Cerebellar cortex (tissue), 1 donor: ENCODE data around the gene CHSY3.
"Not testable (repeated sequence)": the region's sequence is repeated elsewhere in the genome, so short reads cannot be mapped to it uniquely, and the experiment has no call there.

ENCODE experiments used
- DNase-seq: peaks from one replicate; pipeline ENCODE4 v3.0.0-alpha.2; 2015; ENCODE audit warnings: low spot score

Gene CHSY3

DNA sequence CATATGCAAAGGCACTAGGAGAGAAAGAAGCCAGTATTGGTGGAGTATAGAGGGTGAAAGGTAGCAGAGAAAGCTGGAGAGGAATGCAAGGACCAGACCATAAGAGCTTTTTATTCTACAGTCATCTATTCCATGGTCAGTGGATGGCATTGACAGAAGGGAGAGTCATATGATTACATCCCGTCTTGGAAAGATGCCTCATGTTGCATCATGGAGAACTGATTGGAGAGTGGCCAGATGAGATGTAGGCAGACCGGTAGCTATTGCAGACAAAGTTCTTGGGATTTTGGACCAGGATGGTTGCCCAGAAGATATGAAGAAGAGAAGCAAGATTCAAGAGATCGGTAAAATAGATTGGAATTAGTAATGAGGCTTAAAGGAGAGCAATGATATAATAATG, 260.7 kb downstream of the CHSY3 start:
- DNase-seq = no peak

DNA sequence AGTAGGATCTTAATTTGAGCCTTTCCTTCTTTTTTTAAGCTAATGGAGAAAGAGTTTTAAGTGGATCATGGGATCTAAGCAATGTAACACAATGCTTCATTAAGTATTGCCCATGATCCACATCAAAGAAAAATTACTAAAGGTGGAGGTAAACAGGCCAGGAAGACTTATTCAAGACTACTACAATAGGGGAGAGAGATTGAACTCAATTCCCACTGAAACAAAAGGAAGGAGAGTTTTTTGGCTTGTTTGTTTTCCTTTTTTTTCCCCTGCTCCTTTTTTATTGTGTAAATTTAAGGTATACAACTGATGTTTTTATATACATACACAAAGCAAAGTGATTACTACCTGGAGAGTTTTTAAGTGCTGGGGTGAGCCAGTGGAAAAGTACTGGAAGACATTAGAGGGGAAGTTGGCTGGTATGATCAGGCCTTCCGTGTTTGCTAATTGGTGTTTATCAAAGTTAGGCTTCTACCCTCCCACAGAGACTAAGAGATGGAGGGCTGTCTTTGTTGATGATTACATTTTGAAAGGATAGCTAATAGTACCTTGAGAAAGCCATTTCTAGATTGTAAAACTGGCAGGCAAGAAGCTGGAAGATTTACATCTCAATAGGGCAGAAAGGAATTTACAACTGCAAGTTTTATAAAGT, 262.7 kb downstream of the CHSY3 start:
- no peak for DNase-seq

DNA sequence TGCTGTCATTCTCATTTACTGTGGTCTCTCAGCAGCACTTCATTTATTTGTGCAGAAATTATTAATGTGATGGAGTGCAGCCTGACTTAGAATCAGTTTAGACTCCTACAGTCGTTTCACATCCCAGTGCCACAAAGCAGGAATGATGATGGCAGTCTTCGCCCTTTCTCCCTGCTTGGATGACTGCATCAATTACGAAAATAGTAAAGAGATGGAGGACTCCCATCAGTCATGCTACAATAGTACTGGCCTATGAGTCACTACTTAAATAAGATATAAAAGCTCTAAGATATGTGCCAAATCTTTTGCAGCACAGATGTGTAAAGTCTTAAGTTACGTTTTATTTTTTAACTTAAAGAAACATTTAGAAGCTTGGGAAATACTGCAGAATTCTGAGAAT, 263.9 kb downstream of the CHSY3 start:
- no peak for DNase-seq

DNA sequence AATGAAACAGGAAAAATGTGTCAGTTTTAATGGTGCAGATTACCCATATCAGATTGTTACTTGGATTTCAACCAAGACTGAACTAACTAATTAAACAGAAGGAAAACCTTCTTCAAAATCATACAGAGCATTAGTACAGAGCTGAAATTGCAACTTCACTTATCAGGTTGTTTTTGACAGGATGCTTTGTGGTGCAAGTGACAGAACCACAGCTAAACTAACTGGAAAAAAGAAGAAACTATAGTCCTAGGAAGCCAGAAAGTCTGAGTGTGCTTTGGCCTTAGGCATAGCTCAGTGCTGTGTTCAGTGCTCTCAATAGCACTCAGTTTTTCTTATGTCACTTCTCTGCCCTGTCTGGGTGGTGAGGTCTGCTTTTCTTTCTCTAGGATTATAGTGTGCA, 267.4 kb downstream of the CHSY3 start:
- no peak for DNase-seq

DNA sequence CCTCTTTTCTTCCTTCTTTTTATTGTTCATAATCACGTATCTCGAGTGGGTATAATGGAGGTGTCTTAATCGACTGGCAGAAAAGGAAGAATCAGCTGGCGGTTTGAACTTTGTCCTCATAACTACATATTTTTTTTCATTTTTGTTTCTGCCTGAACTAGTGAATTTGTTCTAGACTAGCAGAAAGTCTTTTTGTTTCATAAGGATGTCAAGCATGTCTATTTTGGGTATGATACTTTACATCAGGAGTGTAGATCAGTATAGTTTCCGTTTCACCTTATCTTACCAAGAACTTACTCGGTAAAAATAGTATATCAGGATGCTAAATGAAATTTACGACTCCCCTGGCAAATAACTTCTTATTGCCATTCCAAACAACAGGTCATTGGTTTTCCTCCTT, 278.9 kb downstream of the CHSY3 start:
- no peak for DNase-seq

DNA sequence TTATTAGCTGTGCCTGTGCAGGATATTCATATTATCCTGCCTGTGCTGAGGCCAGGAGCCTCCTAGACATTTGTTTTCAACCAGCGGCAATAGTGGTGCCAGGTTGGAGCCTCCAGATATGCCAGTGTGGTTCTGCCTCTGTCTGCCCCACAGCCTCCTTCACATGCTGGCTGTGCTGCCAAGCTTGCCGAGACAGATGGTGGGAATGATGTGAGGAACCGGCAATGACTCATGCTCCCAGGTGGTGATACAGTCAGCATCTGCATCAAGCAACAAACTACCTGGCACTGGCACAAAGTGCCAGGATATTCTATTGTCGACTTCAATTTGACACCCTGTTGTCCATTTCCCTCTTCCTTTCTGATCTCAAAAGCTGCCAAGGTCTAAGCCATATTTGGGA, 285.7 kb downstream of the CHSY3 start:
- no peak for DNase-seq

DNA sequence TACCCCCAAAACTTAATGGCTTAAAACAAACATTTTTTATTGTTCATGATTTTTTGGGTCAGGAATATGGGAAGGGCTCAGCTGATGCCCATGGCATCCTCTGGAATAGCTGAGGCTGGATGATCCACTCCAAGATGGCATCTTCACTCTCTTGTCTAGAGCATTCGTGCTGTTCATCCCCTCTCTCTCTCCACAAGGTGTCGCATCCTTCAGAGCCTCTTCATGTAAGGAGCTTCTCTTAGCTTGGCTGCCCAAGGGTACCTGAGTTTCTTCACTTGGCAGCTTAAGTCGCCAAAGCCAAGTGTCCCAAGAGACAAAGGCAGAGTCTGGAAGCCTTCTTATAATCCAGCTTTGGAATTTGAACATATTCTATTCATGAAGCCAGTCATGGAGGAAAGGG, 294.7 kb downstream of the CHSY3 start:
- DNase-seq = peak; percentile 19

DNA sequence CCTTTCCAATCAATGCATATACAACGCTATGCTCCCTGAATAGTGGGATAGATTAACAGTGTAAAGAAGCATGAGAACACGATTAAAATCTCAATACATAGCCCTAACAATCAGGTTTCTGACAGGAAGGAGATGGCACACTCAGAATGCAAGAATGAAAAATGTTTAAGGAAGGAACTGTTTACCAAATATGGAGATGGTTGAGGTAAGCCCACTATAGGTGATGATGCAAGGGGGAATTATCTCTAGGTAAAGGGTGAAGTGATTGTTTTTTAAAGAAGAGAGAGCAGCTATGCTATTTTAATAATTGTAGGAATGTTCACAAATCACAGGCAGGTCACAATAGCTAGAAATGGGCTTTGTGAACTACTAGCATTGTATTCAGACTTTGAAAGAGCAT, 302.4 kb downstream of the CHSY3 start:
- no peak for DNase-seq

DNA sequence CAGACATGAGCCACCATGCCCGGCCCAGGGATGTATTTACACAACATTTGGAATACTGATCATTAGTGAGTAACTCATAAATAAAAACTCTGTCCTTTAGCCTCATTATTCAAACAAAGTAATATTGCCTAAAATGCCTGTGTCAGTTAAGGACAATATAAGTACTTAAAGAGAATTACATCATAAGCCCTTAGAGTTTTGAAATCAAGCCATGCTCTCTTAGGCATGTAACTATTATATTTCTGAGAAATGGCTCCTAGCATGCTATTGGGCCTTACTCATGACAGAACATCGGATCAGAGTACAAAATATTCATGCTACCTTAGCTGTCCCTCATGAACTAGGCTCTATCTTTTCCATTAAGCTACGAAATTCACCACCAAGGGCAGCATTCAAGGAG, 309.3 kb downstream of the CHSY3 start:
- DNase-seq = no peak

DNA sequence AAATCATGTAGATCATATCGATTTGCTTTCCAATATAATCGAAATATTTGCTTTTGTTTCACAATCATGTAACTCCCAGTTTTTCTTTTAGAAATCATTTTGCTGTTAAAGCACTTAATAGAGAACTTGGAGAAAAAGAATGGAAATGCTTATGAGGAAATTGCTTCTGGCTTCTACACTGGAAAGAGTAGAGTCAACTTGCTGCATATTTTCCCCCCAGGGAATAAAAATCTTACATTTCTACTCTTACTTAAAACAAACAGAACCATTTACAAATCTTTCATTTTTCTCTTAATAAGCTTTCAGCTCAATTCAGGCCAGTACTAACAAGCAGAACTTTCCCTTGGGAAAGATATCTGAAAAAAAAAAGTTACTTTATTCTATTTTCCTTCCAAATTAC, 312.0 kb downstream of the CHSY3 start:
- DNase-seq = no peak

DNA sequence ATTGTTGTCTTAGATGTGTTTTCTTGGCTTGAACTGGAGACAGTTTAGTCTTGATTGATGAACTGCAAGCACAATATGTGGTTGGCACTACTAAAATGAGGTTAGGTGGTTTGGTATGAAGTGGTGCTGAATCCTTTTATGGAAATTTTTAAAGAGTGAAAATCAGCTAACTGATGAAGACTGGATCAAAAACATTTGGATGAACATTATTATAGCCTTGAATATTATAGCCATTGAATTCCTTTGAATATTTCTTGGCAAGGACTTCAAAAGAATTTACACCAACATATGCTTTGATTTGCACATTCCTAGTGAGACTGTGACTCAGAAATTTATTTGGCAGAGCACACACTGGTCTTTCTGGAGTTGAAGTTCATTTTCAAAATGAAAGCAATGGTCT, 318.3 kb downstream of the CHSY3 start:
- DNase-seq = no peak

DNA sequence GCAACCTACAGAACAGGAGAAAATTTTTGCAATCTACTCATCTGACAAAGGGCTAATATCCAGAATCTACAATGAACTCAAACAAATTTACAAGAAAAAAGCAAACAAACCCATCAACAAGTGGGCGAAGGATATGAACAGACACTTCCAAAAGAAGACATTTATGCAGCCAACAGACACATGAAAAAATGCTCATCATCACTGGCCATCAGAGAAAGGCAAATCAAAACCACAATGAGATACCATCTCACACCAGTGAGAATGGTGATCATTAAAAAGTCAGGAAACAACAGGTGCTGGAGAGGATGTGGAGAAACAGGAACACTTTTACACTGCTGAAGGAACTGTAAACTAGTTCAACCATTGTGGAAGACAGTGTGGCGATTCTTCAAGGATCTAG, 322.3 kb downstream of the CHSY3 start:
- DNase-seq = not testable (repeated sequence)

DNA sequence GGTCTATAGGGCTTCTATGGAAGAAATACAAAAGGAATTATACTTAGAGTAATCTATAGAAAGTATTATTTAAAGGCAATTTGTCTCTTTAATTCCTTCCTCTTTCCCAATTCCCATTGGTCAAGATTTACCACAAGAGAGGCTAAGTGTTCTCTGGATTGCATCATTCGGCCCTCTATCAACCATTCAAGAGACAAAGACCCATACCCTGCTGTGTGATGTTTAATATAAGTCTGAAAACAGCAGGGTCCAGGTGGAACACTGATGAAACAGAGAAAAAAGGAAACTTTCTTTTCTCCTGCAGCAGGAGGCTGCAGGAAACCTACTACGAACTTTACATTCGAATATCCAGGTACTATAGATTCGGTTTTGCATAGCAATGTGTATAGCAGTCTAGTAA, 323.4 kb downstream of the CHSY3 start:
- no peak for DNase-seq

DNA sequence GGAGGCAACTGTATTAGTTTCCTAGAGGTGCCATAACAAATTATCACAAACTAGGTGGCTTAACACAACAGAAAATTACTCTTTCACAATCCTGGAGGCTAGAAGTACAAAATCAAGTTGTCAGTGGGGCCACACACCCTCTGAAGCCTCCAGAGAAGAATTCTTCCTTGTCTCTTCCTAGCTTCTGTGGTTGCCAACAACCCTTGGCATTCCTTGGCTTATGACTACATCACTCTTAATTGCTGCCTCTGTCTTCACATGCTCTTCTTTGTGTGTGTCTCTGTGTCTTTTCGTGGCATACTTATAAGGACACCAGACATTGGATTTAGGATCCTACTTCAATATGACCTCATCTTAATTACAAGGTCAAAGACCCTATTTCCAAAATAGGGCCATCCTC, 327.5 kb downstream of the CHSY3 start:
- DNase-seq = no peak

DNA sequence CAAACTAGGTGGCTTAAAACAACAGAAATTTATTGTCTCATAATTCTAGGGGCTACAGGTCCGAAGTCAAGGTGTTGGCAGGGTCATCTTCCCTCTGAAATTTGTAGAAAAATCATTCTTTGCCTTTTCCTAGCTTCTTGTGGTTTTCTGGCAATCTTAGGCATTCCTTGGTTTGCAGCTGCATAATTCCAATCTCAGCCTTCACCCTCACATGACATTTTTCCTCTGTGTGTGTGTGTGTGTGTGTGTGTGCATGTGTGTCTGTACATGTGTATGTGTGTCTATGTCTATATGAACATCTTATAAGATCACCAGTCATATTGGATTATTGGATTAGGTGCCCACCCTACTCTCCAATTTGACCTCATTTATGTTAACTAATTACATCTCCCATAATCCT, 330.6 kb downstream of the CHSY3 start:
- no peak for DNase-seq
